HG03097 (cell line): ENCODE data around the gene KRTAP5-9.
"Not testable (repeated sequence)": the region's sequence is repeated elsewhere in the genome, so short reads cannot be mapped to it uniquely, and the experiment has no call there.

Source experiments
- ATAC-seq: cut with Tn5 transposase; IDR thresholded peaks from one replicate; pipeline ENCODE4 v1.9.1; 2021; ENCODE audit not compliant: unreplicated experiment, low FRiP score

KRTAP5-9 gene

DNA sequence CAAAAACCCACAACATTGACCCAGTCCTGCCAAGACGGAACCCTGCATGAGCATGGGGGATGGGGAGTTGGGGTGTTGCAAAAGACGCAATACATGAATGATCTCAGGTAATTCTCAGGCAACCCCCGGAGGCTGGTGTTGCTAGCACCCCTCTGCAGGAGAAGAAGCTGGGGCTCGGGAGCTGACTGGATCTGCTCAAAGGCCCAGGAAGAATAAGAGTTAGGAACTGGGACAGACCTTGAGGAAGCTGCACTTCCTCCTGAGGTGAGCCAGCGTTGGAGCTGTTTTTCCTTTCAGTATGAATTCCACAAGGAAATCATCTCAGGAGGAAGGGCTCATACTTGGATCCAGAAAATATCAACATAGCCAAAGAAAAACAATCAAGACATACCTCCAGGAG, at the start of gene KRTAP5-9:
Gene KRTAP5-9, plus strand, starts transcription at position 301 of the 400 bp plus-strand sequence. CDS start 238 bp downstream, outside the sequence.
- no peak for ATAC-seq

- no peak for ATAC-seq
These were observed 49.1 kb upstream of the KRTAP5-9 start for GRCh38 chr11:71499125-71499524.

DNA sequence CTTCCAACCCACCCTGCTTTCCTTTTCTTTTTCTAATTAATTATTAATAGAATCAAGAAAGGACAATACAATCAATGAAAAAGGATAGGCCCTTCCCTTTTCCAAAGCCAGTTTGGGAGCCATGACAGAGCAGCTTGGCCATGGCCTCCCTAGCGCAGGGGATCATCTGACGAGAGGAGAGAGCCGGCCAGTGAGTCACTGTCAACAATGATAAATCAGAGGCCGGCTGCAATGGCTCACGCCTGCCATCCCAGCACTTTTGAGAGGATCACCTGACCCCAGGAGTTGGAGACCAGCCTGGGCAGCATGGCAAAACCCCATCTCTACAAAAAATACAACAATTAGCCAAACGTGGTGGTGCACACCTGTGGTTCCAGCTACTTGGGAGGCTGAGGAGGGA, 48.7 kb upstream of the KRTAP5-9 start:
- ATAC-seq: no peak

GRCh38 chr11:71500601-71501021, 47.6 kb upstream of the KRTAP5-9 start:
- ATAC-seq: no peak

GRCh38 chr11:71501071-71501985, 46.9 kb upstream of the KRTAP5-9 start:
- ATAC-seq: no peak

- ATAC-seq: no peak
These were observed 46.2 kb upstream of the KRTAP5-9 start for GRCh38 chr11:71502026-71502425.

GRCh38 chr11:71502871-71503435, 45.3 kb upstream of the KRTAP5-9 start:
- ATAC-seq: no peak

- no peak for ATAC-seq
These were observed 43.7 kb upstream of the KRTAP5-9 start for GRCh38 chr11:71504531-71504930.

DNA sequence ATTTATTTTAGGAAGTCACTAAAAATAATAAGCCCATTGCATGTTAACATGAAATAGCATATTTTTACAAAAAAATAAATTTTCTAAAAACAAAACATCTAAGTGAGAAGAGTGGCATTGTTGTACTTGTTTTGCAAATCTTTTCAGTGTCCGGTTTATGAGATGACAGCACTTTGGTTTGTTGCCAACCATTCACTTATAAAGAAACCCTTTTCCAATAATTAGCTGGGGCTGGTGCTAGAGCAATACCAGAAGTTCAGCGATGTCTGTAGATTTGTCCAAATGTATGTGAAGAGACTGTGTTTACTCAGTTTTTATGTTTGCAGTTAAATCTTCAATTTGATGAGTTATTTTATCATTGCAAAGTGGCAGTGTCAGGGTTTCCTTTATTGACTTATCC, 43.2 kb upstream of the KRTAP5-9 start:
- ATAC-seq: no peak

GRCh38 chr11:71505781-71506180, 42.4 kb upstream of the KRTAP5-9 start:
- ATAC-seq: no peak

DNA sequence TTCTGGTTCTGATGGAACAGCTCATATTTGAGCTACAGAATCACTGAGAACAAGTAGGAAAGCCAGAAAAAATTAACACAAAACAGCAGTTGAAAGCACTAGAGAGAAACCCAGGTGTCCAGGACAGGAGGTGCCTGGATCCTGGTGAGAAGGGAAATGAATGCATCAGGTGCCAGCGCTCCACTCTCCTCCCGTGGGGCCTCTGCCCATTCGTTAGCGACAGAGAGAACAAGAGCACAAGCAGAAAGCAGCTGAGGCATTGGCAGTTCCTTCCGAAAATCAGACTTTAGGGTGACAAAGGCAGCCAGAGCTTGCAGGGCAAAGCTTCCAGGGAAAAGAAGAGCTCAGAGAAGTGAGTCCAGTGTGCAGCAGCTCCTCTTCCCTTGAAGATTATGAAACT, 41.1 kb upstream of the KRTAP5-9 start:
- no peak for ATAC-seq

DNA sequence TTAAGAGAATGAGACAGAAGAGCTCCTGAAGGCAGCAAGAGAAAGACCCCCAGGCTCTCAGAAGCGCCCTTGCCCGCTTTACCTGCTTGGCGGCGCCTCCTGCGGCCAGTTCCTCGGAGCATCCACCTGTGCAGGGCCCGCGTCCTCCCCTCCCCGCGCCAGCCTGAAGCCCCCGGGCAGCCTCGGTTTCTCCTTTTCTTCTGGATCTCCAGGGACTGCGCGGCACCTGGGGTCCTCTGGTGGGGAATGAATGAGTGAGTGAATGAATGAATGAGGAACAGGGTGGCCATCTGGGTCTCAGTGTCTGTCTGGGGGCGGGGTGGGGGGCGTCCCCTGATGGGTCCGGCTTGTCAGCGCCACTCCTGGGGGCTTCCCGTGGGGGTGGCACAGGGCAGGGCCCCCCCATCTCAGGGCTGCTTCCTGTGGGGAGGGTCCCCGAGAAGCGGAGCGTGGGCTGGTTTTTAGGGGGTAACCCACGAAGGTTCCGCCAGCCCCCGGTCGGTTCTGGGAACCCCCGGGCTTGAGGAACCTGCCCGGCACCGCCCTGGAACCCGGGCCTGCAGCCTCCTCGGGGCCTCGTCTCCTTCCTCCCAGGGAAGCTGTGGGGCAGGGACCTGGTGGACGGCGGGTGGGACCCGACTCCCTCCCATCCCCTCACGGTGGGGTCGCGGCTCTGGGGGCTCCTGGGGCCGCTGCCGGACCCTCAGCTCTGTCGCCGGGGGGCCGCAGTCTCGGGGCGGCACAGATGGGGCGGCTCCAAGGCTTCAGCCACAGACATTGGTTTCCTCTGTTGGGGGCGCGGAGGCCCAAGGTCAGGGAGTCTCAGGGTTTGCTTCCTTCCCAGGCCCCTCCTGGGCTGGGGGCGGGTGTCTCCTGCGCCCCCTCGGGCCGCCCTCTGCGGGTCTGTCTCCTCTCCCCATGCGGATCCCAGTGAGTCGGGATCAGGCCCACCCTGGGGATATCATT, 29.4 kb upstream of the KRTAP5-9 start:
- ATAC-seq: no peak

GRCh38 chr11:71519546-71519945, 28.7 kb upstream of the KRTAP5-9 start:
- no peak for ATAC-seq

GRCh38 chr11:71525188-71525937, 22.9 kb upstream of the KRTAP5-9 start:
- no peak for ATAC-seq

DNA sequence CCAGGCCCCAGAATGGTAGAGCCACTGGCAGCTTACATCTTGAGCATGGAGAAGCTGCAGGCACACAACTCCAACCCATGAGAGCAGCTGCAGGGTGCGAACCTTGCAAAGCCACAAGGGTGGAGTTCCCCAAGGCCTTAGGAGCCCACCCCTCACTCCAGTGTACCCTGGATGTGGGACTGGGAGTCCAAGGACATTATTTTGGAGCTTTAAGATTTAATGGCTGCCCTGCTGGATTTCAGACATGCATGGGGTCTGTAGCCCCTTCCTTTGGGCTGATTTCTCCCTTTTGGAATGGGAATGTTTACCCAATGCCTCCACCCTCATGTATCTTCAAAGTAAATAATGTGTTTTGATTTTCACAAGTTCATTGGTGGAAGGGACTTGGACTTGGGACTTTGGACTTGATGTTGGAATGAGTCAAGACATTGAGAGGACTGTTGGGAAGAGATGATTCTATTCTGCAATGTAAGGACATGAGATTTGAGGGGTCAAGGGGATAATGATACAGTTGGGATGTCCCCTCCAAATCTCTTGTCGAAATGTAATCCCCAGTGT, 22.2 kb upstream of the KRTAP5-9 start:
- no peak for ATAC-seq

GRCh38 chr11:71526796-71527575, 21.2 kb upstream of the KRTAP5-9 start, which contains the start of gene KRTAP5-7:
TSS of gene KRTAP5-7 (plus strand) at chr11:71527267. CDS start at chr11:71527301, 34 bp downstream.
- not testable (repeated sequence) for ATAC-seq

- no peak for ATAC-seq
These were observed 20.5 kb upstream of the KRTAP5-9 start for GRCh38 chr11:71527576-71528210.

- ATAC-seq: no peak
These were observed 17.6 kb upstream of the KRTAP5-9 start for GRCh38 chr11:71530602-71531001.
